ENCODE data around the gene SMAD2.

Gene SMAD2

GRCh38 chr18:47908592-47908991, 21.9 kb downstream of the SMAD2 start:
- no peak for TF ChIP-seq CTCF (IDR thresholded peaks at IDR 0.05; ENCODE audit: extremely low read depth, missing control alignments)

GRCh38 chr18:47906408-47906807, 24.1 kb downstream of the SMAD2 start:
- no peak for DNase-seq (ENCODE audit: low spot score)
- no peak for TF ChIP-seq CTCF (IDR thresholded peaks at IDR 0.05; ENCODE audit: extremely low read depth, missing control alignments)

More at GRCh38 chr18:47908592-47908991, 21.9 kb downstream of the SMAD2 start:
- no peak for DNase-seq (ENCODE audit: low spot score)

GRCh38 chr18:47903809-47904208, 26.6 kb downstream of the SMAD2 start:
- TF ChIP-seq CTCF (IDR thresholded peaks at IDR 0.05; ENCODE audit: extremely low read depth, missing control alignments): no peak
- DNase-seq (ENCODE audit: low spot score): no peak

GRCh38 chr18:47901624-47902362, 28.7 kb downstream of the SMAD2 start:
- peak; percentile 16 for DNase-seq (ENCODE audit: low spot score)
- TF ChIP-seq CTCF (IDR thresholded peaks at IDR 0.05; ENCODE audit: extremely low read depth, missing control alignments): no peak

GRCh38 chr18:47899107-47899840, 31.2 kb downstream of the SMAD2 start:
- DNase-seq (ENCODE audit: low spot score): no peak

GRCh38 chr18:47898696-47899095, 31.8 kb downstream of the SMAD2 start:
- no peak for TF ChIP-seq CTCF (IDR thresholded peaks at IDR 0.05; ENCODE audit: extremely low read depth, missing control alignments)
- DNase-seq (ENCODE audit: low spot score): no peak

More at GRCh38 chr18:47899107-47899840, 31.2 kb downstream of the SMAD2 start:
- TF ChIP-seq CTCF (IDR thresholded peaks at IDR 0.05; ENCODE audit: extremely low read depth, missing control alignments): no peak

GRCh38 chr18:47898055-47898454, 32.4 kb downstream of the SMAD2 start:
- TF ChIP-seq CTCF (IDR thresholded peaks at IDR 0.05; ENCODE audit: extremely low read depth, missing control alignments): no peak
- no peak for DNase-seq (ENCODE audit: low spot score)

Data from GM20000 (cell line).